HG02943 (cell line): ENCODE results near the gene IGHMBP2.
"Not testable (repeated sequence)": the region's sequence is repeated elsewhere in the genome, so short reads cannot be mapped to it uniquely, and the experiment has no call there.

ENCODE experiments used
- ATAC-seq: cut with Tn5 transposase; IDR thresholded peaks from one replicate; pipeline ENCODE4 v1.9.1; 2021; ENCODE audit warnings: mild to moderate bottlenecking, low read depth, moderate library complexity; ENCODE audit not compliant: unreplicated experiment

Gene IGHMBP2

DNA sequence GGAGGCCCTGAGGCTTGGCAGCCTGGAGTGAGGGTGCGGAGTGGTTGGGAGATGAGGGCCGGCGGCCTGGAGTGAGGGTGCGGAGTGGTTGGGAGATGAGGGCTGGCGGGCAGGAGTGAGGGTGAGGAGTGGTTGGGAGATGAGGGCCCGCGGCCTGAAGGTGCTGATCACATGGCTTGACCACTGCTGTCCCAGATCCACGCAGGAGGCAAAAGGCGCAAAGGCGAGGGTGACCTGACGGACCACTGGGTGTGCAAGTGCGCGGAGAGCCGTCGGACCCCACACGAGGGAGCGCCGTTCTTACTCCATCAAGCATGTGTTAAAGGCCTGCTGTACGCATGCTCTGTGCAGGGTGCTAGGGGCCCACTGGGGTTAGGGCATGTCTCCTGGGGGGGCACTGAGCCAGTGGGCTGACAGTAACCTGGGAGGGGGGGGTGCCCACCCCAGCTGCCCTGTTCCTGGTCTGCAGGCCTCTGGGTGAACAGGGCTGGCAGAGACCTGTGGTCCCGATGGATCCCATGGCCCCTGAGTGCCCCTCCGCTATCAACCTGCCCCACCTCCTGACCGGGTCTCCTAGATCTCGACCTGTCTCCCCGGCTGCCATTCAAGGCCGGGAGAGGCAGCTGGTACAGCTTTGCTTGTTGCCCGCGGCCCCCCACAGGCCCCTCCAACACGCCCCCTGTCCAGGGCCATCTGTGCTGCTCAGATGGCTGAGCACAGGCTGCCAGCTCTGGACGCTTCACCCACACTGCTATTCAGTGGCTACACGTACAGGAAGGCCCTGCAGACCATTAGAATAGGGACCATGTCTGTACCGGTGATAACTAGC lies 56.0 kb downstream of the IGHMBP2 start:
- ATAC-seq: no peak

DNA sequence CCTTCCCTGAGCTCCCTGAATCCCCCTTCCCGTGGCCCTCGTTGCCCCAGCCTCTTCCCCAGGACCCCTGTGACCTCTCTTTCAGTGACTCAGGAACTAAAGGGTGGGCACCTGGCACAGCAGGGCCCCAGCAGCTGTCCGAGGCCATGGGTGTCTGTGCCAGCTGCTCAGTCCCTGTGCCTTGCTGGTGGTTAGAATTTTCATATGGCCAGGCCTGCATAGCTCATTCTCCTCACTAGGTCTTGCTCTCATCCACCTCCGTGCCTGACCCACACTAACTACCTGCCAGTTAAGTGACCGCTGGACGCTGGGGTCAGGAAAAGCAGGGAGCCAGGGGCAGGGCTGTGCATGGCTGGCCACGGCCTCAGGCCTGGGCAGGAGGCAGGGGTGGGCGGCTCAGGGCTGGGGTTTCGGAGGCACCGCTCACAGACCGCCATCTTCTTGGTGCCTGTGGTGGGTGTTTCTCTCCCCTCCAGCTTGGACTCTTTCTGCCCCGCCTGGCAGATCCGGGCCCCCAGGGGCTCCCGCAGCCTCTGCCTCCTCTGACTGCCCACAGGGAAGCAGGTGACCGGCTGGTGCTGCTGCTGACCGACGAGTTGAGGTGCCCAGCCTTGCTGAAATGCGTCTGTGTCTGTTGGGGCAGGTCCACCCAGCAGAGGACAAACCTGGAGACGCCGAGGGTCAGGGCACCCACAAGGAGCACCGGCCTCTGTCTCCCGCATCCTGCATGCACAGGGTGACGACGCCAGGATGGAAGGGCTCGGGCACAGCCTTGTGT lies 56.8 kb downstream of the IGHMBP2 start:
- ATAC-seq: no peak

DNA sequence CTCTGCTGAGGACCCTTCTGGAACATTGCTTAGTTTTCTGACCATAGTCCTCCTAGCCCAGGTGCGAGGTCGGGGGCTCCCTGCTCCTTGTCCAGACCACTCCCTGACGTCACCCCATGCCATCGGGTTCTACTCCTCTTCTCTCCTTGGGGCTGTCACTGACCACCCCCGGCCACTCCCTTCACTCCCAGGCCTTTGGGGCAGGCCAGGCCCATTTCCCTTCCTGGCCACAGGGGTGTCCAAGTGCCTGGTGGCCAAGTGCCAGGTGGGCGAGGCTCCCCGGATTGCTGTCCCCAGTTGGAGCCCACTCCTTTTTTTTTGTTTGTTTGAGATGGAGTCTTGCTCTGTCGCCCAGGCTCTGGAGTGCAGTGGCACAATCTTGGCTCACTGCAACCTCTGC lies 57.6 kb downstream of the IGHMBP2 start:
- ATAC-seq: no peak

DNA sequence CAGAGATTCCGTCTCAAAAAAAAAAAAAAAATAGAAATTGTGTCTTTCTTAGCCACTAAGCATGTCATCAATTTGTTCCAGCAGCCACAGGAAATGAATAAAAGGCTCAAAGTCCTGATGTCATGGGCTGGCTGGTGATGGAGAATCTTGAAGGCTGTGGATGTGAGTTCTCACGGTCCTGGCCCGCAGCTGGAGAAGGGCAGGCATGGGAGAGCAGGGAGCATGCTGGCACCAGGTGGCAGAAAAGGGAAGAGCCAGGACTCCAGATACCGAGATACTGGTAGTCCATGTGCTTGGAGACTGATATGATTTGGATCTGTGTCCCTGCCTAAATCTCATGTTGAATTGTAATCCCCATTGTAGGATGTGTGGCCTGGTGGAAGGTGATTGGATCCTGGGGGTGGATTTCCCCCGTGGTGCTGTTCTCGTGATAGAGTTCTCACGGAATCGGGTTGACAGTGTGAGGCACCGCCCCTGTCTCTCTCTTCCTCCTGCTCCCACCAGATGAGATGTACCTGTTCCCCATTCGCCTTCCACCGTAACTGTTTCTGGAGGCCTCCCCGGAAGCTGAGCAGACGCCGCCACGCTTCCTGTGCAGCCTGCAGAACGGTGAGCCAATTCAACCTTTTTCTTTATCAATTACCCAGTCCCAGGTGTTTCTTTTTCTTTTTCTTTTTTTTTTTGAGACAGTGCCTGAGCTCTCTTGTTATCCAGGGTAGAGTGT lies 59.0 kb downstream of the IGHMBP2 start:
- no peak for ATAC-seq

DNA sequence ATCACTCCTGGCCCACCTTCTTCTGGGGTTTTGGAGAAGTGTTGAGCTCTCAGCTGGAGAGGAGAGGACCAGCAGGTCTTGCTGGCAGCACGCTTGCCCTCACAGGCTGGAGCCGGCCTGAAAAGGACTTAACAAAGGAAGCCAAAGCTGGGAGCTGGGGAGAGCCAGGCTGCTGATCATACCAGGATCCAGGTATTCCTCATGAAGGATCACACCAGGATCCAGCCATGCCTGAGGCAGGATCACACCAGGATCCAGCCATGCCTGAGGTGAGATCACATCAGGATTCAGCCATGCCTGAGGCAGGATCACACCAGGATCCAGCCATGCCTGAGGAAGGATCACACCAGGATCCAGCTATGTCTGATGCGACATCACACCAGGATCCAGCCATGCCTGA lies 60.1 kb downstream of the IGHMBP2 start:
- ATAC-seq: no peak

DNA sequence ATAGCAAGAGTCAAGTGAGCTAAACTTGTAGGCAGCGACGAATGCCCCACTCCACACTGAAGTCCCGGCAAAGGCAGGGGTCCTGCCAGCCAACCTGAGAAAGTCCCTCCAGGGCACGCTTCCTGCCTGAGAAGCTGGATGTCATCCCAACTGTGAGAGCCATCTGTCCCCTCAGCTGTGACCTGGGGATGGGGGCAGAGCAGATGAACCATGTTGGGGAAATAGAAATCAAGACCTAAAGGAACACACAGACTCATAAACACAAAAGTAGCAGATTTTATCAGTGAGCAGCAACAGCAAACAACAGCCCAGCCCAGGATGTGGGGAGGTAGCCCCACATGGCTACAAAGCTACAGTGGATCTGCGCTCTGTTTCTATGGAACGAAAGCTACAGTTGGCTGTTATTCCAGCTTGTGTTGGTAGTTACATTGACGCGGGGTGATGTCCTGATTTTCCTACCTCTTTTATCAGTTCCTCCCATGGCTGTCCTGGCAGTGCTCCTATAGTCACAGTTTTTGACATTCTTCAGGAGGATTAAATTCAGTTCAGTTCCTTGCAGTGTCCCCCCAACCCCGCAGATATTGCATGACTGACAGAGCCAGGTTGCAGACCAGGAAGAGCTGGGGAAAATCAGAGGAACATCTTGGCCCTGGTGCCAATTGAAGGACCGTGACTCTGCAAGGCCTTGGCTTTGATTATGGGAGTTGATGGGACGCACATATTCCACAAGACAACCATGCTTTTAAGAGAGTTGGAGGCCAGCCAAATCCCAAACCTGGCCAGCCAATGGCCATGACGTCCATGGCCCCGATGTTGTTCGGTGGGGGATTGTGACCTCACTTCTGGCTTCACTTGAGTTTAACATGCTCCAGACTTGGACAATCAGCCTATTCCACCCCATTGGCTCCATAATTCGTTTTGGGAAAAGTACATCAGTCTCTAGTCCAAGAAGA lies 62.5 kb downstream of the IGHMBP2 start:
- no peak for ATAC-seq

DNA sequence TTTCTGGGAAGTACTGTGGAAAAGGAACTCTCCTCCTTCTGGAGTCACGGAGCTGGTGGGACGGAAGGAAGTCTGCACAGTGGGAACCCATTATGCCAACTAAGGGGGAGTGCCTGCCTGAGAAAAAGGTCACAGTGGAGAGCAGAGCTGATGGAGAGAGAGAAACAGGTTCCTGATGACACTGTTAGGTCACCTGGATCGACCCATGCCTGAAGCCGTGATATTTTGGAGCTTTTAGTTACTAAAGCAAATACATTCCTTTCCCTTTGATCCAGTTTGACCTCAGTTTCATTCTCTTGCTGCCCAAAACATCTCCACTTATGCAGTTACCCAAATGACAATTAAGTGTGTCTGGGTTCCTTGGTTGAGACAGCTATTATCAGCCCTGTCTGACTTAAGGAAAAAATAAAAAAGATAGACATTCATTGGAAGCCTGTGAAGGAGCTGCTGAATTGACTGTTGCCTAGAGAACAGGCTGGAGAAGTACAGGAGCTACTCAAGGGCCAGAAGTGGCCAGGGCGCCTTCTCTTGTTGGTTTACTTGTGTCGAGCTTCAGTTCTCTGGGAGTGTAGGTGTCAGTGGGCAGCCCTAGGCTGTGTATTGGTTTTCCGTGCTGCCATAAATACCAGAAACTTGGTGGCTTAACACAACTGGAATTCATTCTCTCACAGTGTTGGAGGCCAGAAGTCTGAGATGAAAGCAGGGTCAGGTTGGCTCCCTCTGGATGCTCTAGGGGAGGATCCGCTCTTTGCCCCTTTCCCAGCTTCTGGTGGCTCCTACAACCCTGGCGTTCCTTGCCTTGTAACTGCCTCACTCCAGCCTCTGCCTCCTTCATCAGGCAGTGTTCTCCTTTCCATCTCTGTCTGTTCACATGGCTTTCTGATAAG lies 63.4 kb downstream of the IGHMBP2 start:
- no peak for ATAC-seq

GRCh38 chr11:68968306-68969250 lies 64.9 kb downstream of the IGHMBP2 start:
- no peak for ATAC-seq

- no peak for ATAC-seq
Observed at GRCh38 chr11:68969386-68969785, 65.7 kb downstream of the IGHMBP2 start.

DNA sequence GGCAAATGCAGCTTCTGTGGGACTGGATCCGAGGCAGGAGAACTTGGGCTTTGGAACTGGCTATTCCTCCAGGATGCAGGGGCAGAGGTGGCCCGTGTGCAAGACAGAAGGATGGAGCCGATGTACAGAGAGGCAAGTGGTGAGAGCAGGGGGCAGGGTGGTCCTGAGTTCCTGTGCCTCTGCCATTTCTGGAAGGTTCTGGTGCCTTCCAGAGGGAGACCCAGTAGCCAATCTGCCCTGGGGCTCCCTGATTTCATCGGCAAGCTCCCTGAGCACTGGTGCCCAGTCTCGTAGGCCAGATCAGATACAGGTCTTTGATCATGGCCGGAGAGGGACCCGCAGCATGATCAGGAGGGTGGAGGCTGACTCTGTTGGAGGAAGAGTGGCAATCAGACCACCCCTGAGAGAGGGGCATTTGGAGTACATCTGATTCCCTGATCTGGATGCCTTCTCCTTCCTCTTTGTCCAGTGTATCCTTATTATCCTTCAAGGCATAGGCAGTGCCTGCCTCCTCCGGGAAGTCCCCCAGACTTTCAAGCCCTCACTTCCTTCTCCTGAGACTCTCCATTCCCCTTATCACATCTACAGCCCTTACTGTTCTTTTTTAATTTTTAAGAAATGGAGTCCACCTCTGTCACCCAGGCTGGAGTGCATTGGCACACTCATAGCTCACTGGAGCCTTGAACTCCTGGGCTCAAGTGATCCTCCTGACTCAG lies 67.4 kb downstream of the IGHMBP2 start:
- ATAC-seq: no peak

DNA sequence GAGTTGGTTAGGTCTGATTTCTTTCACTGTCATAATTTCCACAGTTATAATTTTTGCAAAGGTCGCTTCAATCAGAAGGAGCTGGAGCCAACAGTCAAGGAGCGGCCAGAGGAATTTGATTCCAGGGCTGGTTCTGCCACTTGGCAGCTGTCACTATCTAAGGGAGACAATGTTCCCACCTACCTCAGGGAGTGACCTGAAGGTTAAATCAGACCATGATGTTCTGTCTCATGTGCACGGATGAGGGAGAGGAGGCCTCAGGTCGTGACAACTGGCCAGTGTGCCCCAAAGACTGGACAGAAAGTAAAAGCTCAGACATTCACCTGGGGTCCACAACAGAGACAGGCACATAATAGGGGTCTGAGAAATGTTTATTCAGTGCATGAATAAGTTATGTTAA lies 69.5 kb downstream of the IGHMBP2 start:
- ATAC-seq: no peak

GRCh38 chr11:68973706-68974105 lies 70.0 kb downstream of the IGHMBP2 start:
- not testable (repeated sequence) for ATAC-seq

DNA sequence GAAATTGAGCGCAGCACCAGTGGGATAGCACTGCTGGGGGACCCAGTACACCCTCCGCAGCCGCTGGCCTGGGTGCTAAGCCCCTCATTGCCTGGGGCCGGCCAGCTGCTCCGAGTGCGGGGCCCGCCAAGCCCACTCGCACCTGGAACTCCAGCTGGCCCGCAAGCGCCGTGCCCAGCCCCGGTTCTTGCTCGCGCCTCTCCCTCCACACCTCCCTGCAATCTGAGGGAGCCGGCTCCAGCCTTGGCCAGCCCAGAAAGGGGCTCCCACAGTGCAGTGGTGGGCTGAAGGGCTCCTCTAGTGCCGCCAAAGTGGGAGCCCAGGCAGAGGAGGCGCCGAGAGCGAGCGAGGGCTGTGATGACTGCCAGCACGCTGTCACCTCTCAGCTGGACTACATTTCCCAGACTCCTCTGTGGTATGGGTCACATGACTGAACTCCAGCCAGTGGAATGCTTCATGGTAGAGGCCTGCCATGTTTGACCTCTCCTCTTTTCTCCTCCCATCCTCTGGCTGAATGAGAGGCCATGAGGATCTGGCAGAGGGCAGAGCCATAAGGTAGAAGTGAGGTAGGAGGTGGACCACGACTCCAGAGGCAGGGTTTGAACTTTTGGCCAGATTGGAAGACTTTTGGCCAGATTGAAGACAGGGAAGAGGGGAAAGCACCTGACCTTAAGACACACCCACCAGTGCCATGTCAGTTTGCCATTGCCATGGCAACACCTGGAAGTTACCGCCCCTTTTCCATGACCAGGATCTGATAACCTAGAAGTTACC lies 70.9 kb downstream of the IGHMBP2 start:
- no peak for ATAC-seq

- ATAC-seq: no peak
Observed at GRCh38 chr11:68976095-68976494, 72.4 kb downstream of the IGHMBP2 start.

DNA sequence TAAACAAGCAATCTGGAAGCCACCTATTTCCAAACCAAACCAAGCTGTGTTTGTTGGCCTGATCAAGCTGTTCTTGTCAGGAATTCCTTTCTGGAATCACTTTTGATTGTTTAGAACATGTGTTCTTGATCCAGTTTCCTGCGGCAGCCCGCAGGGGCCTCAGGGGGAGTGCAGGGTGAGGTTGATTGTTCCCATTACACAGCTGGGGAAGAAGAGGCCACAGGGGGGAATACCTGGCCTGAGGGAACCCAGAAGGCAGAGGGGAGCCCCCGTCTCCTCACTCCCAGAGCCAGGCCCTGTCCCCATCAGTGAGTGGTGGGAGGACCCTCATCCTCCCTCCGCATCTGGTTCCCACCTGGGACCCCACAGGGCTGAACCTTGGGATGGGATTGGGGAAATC lies 72.9 kb downstream of the IGHMBP2 start:
- ATAC-seq: no peak

DNA sequence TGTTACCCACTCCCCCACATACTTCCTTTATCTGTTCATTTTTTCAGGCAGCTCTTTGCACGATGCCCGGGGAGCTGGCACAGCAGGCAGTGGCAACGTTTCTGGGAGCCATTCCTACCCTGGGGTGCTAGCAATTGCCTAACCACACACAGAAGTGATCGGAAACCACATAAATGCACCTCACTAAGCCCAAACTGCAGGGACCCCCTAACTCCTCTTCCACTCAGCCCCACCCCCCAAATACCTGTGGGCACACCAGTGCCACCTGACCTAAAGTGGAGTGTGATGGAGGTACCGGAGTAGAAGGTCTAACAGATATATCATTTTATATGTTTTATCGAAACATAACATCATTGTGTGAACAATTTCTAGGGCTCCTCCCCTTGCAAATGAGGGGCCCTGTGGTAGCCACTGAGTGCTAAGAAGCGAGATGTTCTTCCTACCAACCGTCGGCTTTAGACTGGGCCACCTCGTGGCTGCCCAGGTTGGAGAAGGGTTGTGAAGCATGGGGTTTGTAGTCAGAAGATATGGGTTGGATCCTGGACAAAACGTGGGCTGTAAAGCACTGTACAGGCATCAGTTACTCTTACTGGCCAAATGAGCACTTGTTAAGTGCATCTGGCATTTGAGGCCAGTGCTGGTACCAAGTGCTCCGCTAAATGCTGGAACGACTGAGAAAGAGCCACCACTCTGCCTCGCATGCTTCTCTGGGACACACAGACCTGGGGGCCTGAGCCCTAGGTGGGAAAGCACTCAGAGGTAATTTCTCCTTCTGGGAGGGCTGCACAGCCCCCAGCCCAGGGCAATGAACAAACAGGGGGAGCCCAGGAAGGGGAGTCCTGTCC lies 74.3 kb downstream of the IGHMBP2 start:
- no peak for ATAC-seq
